GM23338 (cell line): ENCODE results near the gene GCFC2.

ENCODE experiments used
- CREB1 ChIP-seq: fragments of 250-450 bp; sonication (Bioruptor Pico); IDR thresholded peaks from 2 replicates; pipeline ENCODE4 v1.5.0; 2020; ENCODE audit warnings: low read depth, mild to moderate bottlenecking, moderate library complexity
- EZH2 ChIP-seq: fragments of 200-600 bp; sonication (generic); IDR thresholded peaks from one replicate; pipeline ENCODE4 v1.8.0; 2017; ENCODE audit warnings: antibody characterized with exemption, mild to moderate bottlenecking, low read depth; ENCODE audit not compliant: unreplicated experiment
- EZH2phosphoT487 ChIP-seq: fragments of 200-600 bp; sonication (generic); IDR thresholded peaks from one replicate; pipeline ENCODE4 v1.8.1; 2018; ENCODE audit warnings: antibody characterized with exemption; ENCODE audit not compliant: unreplicated experiment
- JUNB ChIP-seq: IDR thresholded peaks from one replicate; pipeline ENCODE4 v1.6.1; 2016; ENCODE audit warnings: antibody characterized with exemption; ENCODE audit not compliant: unreplicated experiment
- NANOG ChIP-seq: IDR thresholded peaks from 2 replicates; pipeline ENCODE4 v1.6.1; 2016; ENCODE audit warnings: antibody characterized with exemption, borderline replicate concordance
- POLR2AphosphoS5 ChIP-seq: IDR thresholded peaks from 2 replicates; pipeline ENCODE4 v1.6.1; 2016; ENCODE audit warnings: antibody characterized with exemption, low read depth
- STAT1 ChIP-seq: IDR thresholded peaks from one replicate; pipeline ENCODE4 v1.6.1; 2016; ENCODE audit warnings: antibody characterized with exemption; ENCODE audit not compliant: unreplicated experiment
- TF ChIP-seq, protein P1 (sequence below), 2 experiments: fragments of 200-600 bp in 1 of 2; sonication (generic) in 1 of 2; conservative IDR thresholded peaks; 2 replicates each; pipeline versions ENCODE4 v1.5.1 to v1.6.1; 2016 to 2017; ENCODE audit warnings: antibody characterized with exemption in 2 of 2, low read depth in 2 of 2, mild to moderate bottlenecking in 2 of 2, moderate library complexity in 1 of 2
- TF ChIP-seq, protein P2 (sequence below): IDR thresholded peaks from one replicate; pipeline ENCODE4 v1.6.1; 2018; ENCODE audit warnings: antibody characterized with exemption; ENCODE audit not compliant: unreplicated experiment
- TF ChIP-seq, protein P3 (sequence below): fragments of 250-450 bp; sonication (Bioruptor Pico); IDR thresholded peaks from 2 replicates; pipeline ENCODE4 v1.5.0; 2020; ENCODE audit warnings: mild to moderate bottlenecking, moderate library complexity

DNA sequence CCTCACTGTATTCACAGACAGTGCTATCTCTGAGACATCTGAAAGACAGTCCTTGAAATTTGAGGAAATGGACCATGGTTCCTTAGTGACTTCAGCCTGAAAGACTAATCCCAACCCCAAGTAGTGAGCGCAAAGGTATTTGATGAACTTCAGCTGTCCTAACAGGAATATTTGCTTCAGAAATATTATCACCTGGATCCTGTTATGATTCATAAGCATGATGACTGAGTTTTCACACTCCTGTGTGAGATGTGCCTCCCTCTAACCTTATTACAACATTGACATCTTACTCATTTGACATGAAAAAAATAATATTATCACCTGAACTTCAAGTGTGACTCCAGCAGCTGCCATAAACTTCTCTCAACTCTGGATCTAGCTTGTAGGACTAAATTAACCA, 75.8 kb downstream of the GCFC2 start:
- TF ChIP-seq, protein P1, sequence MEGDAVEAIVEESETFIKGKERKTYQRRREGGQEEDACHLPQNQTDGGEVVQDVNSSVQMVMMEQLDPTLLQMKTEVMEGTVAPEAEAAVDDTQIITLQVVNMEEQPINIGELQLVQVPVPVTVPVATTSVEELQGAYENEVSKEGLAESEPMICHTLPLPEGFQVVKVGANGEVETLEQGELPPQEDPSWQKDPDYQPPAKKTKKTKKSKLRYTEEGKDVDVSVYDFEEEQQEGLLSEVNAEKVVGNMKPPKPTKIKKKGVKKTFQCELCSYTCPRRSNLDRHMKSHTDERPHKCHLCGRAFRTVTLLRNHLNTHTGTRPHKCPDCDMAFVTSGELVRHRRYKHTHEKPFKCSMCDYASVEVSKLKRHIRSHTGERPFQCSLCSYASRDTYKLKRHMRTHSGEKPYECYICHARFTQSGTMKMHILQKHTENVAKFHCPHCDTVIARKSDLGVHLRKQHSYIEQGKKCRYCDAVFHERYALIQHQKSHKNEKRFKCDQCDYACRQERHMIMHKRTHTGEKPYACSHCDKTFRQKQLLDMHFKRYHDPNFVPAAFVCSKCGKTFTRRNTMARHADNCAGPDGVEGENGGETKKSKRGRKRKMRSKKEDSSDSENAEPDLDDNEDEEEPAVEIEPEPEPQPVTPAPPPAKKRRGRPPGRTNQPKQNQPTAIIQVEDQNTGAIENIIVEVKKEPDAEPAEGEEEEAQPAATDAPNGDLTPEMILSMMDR (conservative IDR thresholded peaks at IDR 0.05; ENCODE audit: low read depth in 2 of 2) = no peak
- TF ChIP-seq POLR2AphosphoS5 (no peak), EZH2phosphoT487 (no peak), EZH2 (no peak), STAT1 (no peak), JUNB (no peak), NANOG (no peak), CREB1 (no peak)
- TF ChIP-seq, protein P2, sequence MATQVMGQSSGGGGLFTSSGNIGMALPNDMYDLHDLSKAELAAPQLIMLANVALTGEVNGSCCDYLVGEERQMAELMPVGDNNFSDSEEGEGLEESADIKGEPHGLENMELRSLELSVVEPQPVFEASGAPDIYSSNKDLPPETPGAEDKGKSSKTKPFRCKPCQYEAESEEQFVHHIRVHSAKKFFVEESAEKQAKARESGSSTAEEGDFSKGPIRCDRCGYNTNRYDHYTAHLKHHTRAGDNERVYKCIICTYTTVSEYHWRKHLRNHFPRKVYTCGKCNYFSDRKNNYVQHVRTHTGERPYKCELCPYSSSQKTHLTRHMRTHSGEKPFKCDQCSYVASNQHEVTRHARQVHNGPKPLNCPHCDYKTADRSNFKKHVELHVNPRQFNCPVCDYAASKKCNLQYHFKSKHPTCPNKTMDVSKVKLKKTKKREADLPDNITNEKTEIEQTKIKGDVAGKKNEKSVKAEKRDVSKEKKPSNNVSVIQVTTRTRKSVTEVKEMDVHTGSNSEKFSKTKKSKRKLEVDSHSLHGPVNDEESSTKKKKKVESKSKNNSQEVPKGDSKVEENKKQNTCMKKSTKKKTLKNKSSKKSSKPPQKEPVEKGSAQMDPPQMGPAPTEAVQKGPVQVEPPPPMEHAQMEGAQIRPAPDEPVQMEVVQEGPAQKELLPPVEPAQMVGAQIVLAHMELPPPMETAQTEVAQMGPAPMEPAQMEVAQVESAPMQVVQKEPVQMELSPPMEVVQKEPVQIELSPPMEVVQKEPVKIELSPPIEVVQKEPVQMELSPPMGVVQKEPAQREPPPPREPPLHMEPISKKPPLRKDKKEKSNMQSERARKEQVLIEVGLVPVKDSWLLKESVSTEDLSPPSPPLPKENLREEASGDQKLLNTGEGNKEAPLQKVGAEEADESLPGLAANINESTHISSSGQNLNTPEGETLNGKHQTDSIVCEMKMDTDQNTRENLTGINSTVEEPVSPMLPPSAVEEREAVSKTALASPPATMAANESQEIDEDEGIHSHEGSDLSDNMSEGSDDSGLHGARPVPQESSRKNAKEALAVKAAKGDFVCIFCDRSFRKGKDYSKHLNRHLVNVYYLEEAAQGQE = no peak
- TF ChIP-seq, protein P3, sequence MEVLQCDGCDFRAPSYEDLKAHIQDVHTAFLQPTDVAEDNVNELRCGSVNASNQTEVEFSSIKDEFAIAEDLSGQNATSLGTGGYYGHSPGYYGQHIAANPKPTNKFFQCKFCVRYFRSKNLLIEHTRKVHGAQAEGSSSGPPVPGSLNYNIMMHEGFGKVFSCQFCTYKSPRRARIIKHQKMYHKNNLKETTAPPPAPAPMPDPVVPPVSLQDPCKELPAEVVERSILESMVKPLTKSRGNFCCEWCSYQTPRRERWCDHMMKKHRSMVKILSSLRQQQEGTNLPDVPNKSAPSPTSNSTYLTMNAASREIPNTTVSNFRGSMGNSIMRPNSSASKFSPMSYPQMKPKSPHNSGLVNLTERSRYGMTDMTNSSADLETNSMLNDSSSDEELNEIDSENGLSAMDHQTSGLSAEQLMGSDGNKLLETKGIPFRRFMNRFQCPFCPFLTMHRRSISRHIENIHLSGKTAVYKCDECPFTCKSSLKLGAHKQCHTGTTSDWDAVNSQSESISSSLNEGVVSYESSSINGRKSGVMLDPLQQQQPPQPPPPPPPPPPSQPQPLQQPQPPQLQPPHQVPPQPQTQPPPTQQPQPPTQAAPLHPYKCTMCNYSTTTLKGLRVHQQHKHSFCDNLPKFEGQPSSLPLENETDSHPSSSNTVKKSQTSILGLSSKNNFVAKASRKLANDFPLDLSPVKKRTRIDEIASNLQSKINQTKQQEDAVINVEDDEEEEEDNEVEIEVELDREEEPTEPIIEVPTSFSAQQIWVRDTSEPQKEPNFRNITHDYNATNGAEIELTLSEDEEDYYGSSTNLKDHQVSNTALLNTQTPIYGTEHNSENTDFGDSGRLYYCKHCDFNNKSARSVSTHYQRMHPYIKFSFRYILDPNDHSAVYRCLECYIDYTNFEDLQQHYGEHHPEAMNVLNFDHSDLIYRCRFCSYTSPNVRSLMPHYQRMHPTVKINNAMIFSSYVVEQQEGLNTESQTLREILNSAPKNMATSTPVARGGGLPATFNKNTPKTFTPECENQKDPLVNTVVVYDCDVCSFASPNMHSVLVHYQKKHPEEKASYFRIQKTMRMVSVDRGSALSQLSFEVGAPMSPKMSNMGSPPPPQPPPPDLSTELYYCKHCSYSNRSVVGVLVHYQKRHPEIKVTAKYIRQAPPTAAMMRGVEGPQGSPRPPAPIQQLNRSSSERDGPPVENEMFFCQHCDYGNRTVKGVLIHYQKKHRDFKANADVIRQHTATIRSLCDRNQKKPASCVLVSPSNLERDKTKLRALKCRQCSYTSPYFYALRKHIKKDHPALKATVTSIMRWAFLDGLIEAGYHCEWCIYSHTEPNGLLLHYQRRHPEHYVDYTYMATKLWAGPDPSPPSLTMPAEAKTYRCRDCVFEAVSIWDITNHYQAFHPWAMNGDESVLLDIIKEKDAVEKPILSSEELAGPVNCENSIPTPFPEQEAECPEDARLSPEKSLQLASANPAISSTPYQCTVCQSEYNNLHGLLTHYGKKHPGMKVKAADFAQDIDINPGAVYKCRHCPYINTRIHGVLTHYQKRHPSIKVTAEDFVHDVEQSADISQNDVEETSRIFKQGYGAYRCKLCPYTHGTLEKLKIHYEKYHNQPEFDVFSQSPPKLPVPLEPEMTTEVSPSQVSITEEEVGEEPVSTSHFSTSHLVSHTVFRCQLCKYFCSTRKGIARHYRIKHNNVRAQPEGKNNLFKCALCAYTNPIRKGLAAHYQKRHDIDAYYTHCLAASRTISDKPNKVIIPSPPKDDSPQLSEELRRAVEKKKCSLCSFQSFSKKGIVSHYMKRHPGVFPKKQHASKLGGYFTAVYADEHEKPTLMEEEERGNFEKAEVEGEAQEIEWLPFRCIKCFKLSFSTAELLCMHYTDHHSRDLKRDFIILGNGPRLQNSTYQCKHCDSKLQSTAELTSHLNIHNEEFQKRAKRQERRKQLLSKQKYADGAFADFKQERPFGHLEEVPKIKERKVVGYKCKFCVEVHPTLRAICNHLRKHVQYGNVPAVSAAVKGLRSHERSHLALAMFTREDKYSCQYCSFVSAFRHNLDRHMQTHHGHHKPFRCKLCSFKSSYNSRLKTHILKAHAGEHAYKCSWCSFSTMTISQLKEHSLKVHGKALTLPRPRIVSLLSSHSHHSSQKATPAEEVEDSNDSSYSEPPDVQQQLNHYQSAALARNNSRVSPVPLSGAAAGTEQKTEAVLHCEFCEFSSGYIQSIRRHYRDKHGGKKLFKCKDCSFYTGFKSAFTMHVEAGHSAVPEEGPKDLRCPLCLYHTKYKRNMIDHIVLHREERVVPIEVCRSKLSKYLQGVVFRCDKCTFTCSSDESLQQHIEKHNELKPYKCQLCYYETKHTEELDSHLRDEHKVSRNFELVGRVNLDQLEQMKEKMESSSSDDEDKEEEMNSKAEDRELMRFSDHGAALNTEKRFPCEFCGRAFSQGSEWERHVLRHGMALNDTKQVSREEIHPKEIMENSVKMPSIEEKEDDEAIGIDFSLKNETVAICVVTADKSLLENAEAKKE (CRISPR knock-in tag) = no peak
